ENCODE data around the gene MED13L.

GRCh38 chr12:116137318-116137717 lies 140.2 kb downstream of the MED13L start:
- no peak for TF ChIP-seq ZNF70 (CRISPR knock-in tag; IDR thresholded peaks at IDR 0.05)
- no peak for TF ChIP-seq ZFP30 (CRISPR knock-in tag; IDR thresholded peaks at IDR 0.05)
- no peak for TF ChIP-seq ZFP3 (CRISPR knock-in tag; IDR thresholded peaks at IDR 0.05)
- no peak for TF ChIP-seq RARB (CRISPR knock-in tag; IDR thresholded peaks at IDR 0.05)
- no peak for TF ChIP-seq ISL1 (CRISPR knock-in tag; IDR thresholded peaks at IDR 0.05)
- no peak for TF ChIP-seq OSR1 (CRISPR knock-in tag; IDR thresholded peaks at IDR 0.05)
- TF ChIP-seq TSHZ2 (CRISPR knock-in tag; IDR thresholded peaks at IDR 0.05), result no peak
- TF ChIP-seq GLIS3 (CRISPR knock-in tag; IDR thresholded peaks at IDR 0.05), result no peak
- TF ChIP-seq TCF4 (CRISPR knock-in tag; IDR thresholded peaks at IDR 0.05; ENCODE audit: borderline replicate concordance), result no peak
